Measurements from ENCODE around the gene MAP2.

GRCh38 chr2:209600341-209601171 lies 176.7 kb downstream of the MAP2 start:
- TF ChIP-seq, protein P1, sequence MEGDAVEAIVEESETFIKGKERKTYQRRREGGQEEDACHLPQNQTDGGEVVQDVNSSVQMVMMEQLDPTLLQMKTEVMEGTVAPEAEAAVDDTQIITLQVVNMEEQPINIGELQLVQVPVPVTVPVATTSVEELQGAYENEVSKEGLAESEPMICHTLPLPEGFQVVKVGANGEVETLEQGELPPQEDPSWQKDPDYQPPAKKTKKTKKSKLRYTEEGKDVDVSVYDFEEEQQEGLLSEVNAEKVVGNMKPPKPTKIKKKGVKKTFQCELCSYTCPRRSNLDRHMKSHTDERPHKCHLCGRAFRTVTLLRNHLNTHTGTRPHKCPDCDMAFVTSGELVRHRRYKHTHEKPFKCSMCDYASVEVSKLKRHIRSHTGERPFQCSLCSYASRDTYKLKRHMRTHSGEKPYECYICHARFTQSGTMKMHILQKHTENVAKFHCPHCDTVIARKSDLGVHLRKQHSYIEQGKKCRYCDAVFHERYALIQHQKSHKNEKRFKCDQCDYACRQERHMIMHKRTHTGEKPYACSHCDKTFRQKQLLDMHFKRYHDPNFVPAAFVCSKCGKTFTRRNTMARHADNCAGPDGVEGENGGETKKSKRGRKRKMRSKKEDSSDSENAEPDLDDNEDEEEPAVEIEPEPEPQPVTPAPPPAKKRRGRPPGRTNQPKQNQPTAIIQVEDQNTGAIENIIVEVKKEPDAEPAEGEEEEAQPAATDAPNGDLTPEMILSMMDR (conservative IDR thresholded peaks at IDR 0.05 in 1 of 2, IDR thresholded peaks at IDR 0.05 in 1 of 2; ENCODE audit: low read depth in 1 of 2, low read length in 2 of 2): no peak
- no peak for TF ChIP-seq EZH2 (IDR thresholded peaks at IDR 0.05; ENCODE audit: low read length, missing control alignments)
